ENCODE measurements around the gene RIMBP2.

- TF ChIP-seq CTCF (tag by site-specific recombination; IDR thresholded peaks at IDR 0.05): no peak
- no peak for TF ChIP-seq ZNF362 (tag by site-specific recombination; IDR thresholded peaks at IDR 0.05)
- TF ChIP-seq ZNF184 (tag by site-specific recombination; IDR thresholded peaks at IDR 0.05): no peak
- no peak for TF ChIP-seq ZNF132 (tag by site-specific recombination; IDR thresholded peaks at IDR 0.05; ENCODE audit: borderline replicate concordance)
- no peak for TF ChIP-seq RBAK (tag by site-specific recombination; IDR thresholded peaks at IDR 0.05)
- no peak for TF ChIP-seq ZSCAN18 (tag by site-specific recombination; IDR thresholded peaks at IDR 0.05)
- TF ChIP-seq MYNN (tag by site-specific recombination; IDR thresholded peaks at IDR 0.05; ENCODE audit: borderline replicate concordance): no peak
These were observed 112.6 kb downstream of the RIMBP2 start for GRCh38 chr12:130603396-130603965.

Data from HEK293 (cell line).